NCI-H510A treated with DMSO at 0.1 percent for 48 hours (cell line): ENCODE results near the gene JAG2.

Experiments used
- DNase-seq: peaks from one replicate; lab custom pipeline; 2025; lab: John Stamatoyannopoulos, UW

The JAG2 gene

DNA sequence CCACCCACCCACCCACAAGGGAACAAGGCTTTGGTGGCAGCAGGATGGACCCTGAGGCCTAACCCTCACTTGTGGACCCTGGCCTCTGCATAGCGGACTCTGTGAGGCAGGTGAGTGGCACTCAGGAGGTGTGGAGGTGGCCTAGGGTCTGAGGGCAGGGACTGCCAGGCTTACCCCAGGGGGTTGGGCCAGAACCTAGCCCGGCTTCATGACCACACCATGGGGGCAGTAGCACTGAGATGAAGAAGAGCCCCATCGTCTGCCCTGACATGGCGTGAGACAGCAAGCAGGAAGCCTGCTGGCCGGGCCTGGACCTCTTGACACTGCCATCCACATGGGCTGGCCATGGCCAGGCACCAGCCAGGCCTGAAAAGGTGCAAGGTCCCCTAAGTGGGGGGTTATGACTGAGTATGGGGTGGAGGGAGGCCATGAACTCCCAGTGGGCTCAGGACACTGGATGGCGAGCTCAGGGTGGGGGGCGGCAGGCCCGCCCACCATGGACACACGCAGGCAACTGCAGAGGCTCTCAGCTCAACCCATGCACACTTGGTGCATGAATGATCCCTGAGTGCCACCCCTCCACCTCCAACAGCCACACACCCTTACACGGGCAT, 29.3 kb downstream of the JAG2 start:
- DNase-seq: no peak

DNA sequence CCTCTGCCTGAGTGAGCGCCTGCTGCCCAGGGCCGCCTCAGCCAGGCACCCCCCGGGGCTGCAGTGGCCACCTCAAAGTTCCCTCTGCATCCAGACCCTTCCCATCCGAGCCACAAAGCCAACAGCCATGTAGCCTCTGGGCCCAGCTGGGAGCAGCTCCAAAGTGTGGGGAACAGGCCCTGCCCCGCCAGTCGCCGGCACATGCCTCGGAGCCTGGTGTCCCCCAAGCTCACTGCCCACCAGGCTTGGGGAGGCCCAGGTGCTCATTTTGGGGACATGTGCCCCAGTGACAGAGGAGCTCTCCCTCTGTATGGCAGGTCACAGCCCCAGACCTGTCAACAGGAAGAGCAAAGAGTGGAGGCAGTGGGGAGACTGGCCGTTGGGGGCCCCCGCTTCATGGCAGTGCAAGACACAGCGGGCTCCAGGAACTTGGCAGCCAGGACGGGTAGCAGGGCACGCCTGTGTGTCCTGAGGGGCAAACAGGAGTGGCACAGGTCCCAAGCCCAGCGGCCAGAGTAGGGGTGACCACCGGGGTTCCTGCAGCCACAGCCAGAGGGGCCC, 29.9 kb downstream of the JAG2 start:
- no peak for DNase-seq

DNA sequence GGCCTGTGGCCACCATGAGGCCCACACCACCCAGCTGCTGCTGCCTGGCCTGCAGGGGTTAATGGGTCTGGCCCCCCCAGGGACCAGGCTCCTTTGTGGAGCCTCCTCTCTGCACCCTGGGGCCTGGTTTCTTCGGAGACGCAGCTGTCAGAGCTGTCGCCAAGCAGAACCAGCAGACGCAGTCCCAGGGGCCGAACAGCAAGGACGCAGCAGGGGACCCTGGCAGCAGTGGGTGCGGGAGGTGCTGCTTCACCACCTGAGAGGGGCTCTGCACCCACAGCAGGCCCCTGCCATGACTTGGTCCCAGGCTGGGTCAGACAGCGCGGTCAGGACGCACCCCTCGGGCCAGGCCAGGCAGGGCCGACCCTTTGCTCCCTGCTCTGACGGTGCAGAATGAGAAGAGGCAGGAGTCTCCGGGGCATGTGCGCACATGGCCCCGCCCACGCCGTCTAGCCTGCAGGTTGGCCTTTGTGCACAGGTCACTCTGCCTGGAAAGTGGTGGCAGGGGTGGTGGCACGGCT, 30.5 kb downstream of the JAG2 start:
- no peak for DNase-seq

DNA sequence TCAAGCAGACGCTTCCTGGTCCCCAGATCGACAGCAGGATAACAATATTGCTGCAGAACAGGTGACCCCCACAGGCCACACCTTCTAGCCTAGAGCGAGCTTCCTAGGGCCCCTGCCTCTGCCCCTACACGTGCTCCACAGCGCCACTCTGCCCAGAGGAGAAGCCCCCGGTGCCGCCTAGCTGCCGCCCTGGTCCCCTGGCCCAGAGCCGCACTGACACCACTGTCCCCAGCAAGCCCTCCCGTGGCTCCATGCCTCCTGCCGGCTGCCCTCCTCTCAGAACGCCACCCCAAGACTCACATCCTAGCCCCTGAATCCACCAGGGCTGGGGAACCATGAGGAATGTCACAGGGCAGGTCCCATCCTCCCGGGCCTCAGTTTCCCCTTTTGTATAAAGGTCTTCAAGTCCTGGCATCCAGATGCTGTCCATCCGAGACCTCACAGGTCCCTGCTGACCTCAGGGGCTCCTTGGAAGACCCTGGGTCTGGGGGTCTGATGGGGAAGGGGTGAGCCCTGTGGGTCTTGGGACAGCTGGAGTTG, 31.0 kb downstream of the JAG2 start:
- no peak for DNase-seq

DNA sequence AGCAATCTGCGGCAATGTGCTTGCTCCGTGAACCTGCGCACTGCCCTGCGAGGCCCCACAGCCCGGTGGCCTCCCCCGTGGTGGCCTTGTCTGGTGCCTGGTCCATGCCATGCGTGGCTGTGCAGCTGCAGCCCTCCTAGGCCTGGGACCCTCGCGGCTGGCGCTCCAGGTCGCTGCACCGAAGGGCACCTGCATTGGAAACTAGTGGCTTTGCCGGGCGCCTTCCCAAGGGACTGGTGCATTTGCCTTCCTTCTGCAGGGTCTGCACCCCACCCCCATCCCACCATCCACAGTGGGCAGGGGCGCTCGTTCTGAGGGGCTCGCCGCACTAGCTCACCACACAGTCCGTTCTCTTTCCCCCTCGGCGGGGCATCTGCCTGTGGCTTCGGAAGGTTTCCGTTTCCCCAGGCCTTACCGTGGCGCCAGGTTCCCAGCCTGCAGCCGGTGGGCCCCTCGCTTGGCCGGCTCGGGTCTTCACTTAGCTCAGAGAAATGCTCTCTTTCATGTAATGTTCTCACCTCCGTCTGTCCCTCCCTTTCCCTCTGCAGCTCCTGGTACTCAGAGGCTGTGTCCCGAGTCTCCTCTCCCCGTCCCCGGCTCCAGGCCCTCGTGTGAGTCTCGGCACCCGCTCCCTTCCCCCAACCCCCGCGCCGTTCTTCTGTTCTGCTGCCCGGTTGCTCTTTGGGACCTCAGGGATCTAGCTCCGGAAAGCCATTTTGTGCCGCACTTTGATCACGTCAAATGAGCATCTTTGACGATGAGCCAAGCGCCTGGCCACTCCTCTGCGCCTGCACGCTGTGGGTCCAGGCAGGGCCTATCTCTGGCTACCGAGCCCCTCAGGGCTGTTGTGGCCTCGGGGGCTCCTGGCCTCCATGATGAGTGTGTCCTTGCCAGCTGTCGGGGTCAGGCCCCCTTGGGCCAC, 31.9 kb downstream of the JAG2 start:
- DNase-seq: no peak

DNA sequence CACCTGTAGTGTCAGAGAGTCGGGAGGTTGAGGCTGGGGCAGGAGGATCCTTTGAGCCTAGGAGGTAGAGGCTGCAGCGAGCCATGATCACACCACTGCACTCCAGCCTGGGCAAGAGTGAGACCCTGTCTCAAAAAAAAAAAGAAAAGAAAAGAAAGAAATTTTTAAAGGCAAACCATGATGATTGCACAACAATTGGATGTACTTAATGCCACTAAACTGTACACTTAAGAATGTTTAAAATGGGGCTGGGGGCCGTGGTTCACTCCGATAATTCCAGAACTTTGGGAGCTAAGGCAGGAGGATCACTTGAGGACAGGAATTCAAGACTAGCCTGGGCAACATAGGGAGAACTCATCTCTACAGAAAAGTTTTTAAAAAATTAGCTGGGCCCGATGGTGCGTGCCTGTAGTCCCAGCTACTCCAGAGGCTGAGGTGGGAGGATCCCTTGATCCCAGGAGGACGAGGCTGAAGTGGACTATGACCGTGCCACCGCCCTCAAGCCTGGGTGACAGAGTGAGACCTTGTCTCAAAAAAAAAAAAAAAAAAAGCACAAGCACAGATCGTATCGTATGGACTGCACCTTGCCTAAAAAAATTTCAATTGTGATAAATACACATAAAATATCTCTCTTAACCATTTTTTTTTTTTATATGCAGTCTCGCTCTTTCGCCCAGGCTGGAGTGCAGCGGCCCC, 32.7 kb downstream of the JAG2 start:
- no peak for DNase-seq

DNA sequence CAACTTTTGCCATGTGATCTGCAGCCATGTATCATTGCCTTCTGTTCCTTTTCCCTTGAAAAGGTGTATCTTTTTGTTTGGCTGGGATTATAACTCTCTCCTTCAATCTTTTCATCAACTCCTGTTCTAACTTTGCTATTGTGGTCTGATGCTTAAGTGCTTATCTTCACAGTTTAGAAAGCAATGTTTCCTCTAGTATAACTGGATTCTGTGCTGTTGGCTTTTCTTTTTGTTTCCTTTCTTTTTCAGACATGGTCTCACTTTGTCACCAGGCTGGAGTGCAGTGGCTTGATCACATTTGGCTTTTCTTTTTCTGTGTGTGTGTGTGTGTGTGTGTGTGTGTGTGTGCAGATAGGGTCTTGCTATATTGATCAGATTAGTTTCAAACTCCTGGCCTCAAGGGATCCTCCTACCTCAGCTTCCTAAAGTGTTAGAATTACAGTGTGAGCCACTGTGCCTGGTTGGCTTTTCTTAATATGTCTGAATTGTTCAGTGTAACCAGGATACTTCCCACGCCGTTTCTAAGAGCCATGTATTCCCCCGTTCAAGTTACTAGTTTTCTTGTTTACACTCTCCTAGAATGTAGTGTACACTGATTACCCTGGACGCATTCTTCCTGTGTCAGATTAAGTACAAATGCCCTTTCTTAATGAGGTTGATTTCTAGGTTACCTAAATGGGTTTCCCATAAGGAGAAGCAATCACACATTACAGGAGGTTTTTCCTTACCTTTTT, 35.5 kb downstream of the JAG2 start:
- DNase-seq: no peak

DNA sequence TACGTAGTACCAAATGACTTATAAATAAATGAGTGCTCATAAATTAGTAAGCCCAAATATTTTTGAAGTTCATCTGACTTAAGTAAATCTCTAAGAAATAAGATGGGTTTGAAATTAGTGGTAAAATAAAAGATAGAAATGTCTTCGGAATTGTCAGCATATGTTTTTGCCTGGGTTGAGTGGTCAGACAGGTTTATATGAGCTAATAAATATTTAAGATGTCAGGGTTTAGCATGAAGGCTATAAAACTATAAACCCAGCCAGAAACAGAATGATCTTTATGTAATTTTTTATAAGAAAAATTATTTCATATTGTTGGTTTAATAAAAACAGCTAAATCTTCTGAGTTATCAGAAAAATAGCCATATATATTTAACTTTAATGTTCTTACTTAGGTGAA, 37.3 kb downstream of the JAG2 start:
- no peak for DNase-seq

DNA sequence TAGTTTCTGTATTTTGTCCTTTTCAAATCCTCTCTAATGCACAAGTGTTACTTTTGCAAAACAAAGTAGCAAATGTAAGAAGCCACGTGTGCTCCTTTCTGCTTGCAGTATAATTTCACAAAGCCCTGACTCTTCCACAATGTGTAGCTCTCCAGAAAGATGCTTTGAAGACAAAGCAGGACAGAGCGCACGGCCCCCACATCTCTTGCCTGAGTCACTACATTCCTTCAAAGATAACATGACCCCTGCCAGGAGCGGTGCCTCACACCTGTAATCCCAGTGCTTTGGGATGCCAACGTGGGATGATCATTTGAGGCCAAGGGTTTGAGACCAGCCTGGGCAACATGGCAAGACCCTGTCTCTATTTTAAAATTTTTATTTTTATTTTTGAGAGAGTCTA, 40.5 kb downstream of the JAG2 start:
- DNase-seq: no peak

DNA sequence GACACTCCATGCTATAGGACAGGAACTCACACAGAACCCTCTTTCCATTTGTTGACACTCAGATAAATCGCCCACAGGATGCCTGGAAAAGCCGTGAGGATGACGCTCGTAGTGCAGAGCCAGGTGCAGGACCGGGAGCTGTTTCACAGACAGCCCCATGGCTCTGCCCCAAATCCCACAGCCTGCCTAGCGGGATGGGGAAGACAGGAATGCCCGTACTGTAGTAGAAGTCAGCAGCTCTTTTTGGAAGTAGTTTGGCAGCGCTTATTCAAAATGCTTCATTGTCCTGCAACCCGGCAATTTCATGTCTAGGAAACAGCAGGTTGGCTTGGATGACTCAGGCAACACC, 41.6 kb downstream of the JAG2 start:
- no peak for DNase-seq

DNA sequence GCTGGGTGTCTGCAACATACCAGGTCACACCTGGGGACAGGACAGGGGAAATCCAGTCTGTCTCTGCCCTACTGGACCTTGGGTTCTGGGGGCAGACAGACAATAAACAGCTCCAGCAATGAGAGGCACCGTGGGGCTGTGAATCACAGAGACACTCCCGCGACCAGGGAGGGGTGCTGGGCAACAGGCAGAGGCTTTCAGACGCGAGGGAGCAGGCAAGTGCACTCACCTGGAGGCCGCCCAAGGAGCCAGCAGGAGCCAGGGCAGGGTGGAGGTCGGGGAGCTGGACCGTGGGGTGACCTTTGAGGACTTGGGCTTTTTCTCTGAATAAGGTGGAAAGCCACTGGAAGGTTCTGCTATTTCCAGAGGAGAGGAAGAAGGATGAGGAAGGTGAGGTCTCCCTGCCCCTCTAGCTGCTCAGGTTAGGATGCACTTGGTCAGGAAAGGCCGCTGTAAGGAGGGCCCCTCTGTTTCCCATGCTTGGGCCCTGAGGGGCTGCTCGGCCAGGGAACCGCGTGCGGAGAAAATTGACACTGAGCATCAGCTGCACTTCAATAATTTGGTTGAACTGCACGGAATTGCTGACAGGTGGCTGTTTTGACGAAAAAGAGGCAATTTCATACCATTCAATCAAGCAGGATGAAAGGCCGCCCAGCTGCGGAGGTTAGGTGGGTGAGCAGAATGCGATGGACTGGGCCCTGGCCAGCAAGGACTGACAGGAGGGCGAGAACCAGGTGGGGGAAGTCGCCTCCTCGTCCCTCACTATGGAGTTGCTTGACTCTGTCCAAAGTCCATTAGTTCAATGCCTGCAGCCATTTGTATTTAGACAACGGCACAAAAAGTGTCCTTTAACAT, 42.2 kb downstream of the JAG2 start:
- DNase-seq: no peak

DNA sequence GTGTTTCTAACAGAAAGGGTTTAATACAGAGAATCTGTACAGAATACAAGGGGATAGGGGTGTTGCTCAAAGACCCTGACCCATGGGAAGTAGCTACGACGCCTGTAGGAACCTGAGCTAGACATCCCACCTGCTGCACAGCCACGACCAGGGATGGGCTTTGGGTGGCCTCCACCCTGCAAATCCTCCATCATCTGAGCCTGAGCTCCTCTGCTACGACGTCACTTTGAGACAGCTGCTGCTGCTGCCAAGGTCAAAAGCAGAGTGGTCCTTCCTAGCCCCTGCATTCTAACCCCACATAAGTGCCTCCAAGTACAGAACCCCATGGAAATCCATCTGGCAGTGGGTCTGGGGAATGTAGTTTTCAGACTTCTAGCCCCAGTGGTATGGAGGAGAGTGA, 43.8 kb downstream of the JAG2 start:
- no peak for DNase-seq

DNA sequence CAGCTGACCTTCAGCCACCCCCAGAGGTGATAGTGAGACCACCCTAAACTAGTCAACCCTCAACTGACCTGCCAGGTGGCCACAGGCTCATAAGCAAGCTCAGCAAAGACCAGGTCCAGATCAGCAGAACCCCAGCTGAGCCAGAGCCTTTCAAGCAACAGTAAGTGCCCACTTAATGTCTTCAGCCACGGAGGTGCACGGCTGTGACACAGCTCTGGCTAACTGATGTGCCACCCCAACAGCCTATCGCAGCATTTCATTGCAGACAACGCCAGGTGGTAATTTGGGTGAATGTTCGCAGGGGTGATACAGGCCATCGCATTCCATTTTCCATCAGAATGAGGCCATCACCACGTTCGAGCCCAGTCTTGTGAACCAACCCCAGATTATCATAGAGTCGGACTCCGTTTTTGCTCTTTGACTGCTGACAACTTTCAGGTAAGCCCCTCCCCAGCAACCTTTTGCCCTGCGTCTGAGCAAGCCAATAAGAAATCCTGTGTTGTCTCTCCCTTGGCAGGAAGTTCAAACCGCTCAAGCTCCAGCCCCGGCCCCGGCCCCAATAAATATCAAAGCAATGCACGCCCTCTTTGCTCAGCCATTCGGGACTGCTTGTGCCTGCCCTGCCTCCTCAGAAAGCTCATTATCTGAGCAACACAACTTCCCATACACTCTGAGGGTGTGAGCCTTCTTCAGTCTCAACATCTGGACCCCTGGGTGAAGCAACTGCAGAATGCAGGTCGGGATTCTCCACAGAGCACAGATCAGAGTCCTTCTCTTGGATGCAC, 44.4 kb downstream of the JAG2 start:
- no peak for DNase-seq

DNA sequence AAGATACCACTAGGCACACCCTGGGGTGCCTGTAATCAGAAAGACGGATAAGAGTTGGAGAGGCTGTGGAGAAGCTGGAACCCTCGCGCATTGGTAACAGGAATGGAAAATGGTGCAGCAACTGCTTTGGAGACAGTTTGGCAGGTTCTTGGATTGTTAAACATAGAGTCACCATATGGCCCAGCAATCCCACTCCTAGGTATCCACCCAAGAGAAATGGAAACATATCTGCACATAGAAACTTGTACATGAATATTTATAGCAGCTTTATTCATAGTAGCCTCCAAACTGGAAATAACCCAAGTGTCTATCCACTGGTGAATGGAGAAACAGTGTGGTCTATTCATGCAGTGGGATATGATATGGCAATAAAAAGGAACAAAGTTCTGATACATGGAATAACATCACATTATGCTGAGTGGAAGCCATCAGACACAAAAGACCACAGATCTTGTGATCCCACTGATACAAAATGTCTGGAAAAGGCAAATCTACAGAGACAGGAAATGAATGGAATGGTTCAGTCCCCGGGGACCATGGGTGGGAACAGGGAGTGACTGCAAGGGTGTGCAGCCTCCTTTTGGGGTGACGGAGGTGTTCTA, 45.4 kb downstream of the JAG2 start:
- no peak for DNase-seq

DNA sequence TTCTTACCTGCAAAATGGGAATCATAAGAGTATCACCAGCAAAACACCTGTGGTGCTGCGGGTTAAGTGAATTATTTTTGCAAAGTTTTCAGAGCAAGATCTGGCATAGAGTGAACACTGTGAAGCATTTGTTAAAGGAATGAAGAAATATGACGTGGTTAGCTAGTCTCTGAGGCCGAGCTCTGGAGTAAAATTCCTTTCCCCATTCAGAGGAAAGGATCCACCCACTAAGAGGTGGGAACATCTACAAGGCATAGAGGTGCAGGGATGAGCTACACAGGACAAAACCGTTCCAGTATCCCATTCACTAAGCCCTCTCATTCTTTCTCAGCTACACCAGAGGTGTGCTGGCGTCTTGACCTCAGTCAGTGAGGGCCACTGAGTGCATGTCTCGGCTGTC, 48.5 kb downstream of the JAG2 start:
- no peak for DNase-seq

DNA sequence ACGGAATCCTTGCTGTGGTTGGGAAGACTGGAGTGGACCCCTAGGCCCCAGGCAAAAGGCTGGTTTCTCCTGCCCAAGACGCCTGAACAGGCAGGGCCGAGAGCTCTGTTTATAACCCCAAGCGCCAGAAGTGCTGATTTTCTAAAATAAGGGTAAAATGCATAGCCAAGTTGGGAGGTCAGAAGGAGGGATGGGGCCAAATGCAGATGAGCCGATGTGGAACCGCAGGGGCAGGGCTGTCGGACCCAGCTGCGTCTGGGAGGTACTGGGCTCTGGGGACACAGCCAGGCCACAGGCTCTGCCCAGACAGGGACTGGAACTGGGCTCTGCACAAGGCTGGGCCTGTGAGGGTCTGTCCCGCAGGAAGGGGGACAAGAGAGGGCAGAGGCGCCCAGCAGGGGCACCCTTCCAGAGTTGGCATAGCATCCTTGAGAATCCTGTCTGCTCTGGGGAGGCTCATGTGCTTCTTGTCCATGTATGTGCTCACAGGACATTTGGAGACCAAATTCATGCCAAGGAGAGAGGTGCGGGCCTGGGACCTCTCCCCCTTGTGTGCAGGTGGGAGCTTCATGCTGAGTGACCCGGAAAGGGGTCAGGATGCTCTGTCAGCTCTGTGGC, 49.1 kb downstream of the JAG2 start:
- no peak for DNase-seq

DNA sequence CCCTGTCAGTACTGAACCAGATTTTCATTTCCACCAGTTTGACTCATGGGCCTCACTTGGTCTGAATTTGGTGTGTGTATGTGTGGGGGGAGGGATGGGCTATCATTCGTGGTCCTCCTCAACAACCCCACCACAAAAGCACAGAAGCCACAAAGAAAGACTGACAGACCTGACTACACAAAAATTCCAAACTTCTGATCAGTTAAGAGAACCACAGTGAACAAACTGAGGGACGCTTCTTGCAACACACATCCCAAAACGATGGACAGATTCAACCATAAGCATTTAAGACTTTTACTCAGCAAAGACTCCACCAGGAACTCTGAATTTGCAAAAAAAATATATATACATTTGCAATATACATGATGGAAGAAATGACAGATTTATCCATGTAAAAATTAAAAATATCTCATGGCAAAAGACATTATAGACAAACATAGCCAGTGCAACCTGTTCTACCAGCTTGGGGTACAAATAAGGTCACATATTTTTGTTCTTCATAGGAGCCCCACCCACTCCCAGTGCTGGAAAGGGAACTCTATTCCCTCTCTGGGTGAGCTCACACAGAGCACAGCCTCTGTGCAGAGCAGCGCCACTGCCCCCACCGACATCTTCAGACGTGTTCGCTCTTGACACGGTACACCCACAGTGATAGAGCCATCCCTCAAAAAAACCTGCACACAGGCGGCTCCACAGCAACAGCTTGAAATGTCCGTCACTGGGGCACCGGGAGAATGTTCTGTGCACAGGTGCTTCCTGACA, 49.7 kb downstream of the JAG2 start:
- DNase-seq: no peak

DNA sequence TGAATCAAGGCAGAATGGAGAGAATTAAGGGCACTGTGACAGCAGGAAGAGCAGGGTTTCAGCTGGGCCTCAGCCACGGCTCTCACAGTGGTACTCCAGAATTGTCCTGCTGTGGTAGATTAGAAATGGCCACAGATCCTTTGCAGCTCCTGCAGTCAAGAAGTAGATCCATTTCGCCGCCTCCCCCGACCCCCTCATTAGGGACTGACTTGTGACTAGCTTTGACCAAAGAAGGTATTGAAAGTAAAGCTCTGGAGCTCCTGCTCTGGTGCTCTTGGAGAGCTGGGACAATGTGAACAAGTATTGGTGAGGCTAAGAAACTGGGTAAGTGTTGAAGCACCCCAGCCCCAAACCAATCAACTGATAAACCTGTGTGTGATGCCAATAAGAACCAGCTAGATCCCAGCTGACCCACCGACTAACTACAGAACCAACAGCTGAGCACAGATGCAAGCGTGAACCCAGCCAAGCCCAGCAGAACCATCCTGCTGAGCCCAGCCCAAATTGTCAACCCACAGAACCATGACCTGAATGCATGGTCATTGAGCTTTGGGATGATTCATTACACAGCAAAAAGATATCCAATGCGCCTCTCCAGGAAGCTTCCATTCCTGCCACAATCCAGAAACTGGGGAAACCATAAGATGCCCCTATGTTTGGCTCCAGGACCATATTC, 50.7 kb downstream of the JAG2 start:
- no peak for DNase-seq
